Ishikawa (cell line): Measurements from ENCODE around the gene LIF.

Experiments
- CEBPB ChIP-seq: IDR thresholded peaks from 2 replicates; pipeline ENCODE4 v1.6.1; 2012
- CREB1 ChIP-seq: IDR thresholded peaks from 2 replicates; pipeline ENCODE4 v1.6.1; 2012; ENCODE audit warnings: low read depth
- EGR1 ChIP-seq: IDR thresholded peaks from 2 replicates; pipeline ENCODE4 v1.6.1; 2012
- EP300 ChIP-seq: IDR thresholded peaks from 2 replicates; pipeline ENCODE4 v1.6.1; 2012; ENCODE audit warnings: borderline replicate concordance
- NFIC ChIP-seq: IDR thresholded peaks from 2 replicates; pipeline ENCODE4 v1.6.1; 2012
- RAD21 ChIP-seq: IDR thresholded peaks from 2 replicates; pipeline ENCODE4 v1.6.1; 2012; ENCODE audit warnings: low read depth
- TAF1 ChIP-seq: IDR thresholded peaks from 2 replicates; pipeline ENCODE4 v1.6.1; 2012; ENCODE audit warnings: low read depth, mild to moderate bottlenecking
- TCF12 ChIP-seq: IDR thresholded peaks from 2 replicates; pipeline ENCODE4 v1.6.1; 2012; ENCODE audit warnings: low read depth
- YY1 ChIP-seq: IDR thresholded peaks from 2 replicates; pipeline ENCODE4 v1.6.1; 2012; ENCODE audit warnings: low read depth
- TF ChIP-seq, protein P1 (sequence below): IDR thresholded peaks from 2 replicates; pipeline ENCODE4 v1.6.1; 2012
- TF ChIP-seq, protein P2 (sequence below): IDR thresholded peaks from 2 replicates; pipeline ENCODE4 v1.6.1; 2012; ENCODE audit warnings: low read depth, mild to moderate bottlenecking
- TF ChIP-seq, protein P3 (sequence below): IDR thresholded peaks from 2 replicates; pipeline ENCODE4 v1.6.1; 2012

DNA sequence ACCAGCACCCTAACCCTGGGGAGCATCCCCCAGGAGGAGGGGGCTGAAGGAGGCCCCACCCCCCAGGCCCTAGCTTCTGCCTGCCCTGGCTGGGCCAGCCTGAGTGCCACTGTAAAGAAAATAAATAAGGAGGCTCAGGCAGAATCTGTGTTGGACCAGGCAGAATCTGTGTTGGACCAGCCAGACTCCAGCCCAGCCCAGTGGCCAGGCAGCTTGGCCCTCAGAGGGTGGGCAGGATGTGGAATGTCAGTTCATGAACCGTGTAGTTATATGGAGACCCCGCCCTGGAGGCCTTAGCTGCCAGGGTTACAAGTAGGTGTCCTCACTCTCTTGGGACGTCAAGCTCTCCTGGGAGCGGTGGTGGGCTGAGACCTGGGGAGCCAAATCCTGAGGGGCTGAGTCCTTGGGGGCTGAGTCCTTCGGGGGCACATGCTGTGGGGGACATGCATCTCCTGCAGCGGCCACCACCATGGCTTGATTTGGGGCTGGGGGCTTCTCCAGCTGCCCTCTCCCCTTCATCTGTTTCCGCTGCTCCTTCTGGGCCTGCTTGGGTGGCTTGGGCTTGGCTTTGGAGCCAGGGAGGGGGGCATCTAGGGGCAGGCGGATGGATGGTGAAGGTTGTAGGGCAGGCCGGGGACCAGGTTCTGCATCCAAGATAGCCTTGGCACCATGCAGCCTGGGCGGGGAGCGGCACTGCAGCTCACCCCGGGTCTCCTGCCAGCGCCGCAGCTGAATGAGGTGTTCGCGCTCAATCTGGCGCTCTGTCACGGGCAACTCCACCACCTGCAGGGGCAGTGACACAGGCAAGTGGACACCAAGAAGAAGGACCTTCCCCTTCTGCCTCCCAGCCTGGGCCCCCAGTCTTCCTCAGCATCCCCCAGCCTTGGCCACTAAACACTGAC lies 45.8 kb upstream of the LIF start:
- no peak for TF ChIP-seq YY1
- TF ChIP-seq EP300 = no peak
- no peak for TF ChIP-seq TCF12
- TF ChIP-seq, protein P1, sequence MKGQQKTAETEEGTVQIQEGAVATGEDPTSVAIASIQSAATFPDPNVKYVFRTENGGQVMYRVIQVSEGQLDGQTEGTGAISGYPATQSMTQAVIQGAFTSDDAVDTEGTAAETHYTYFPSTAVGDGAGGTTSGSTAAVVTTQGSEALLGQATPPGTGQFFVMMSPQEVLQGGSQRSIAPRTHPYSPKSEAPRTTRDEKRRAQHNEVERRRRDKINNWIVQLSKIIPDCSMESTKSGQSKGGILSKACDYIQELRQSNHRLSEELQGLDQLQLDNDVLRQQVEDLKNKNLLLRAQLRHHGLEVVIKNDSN = no peak
- TF ChIP-seq, protein P2, sequence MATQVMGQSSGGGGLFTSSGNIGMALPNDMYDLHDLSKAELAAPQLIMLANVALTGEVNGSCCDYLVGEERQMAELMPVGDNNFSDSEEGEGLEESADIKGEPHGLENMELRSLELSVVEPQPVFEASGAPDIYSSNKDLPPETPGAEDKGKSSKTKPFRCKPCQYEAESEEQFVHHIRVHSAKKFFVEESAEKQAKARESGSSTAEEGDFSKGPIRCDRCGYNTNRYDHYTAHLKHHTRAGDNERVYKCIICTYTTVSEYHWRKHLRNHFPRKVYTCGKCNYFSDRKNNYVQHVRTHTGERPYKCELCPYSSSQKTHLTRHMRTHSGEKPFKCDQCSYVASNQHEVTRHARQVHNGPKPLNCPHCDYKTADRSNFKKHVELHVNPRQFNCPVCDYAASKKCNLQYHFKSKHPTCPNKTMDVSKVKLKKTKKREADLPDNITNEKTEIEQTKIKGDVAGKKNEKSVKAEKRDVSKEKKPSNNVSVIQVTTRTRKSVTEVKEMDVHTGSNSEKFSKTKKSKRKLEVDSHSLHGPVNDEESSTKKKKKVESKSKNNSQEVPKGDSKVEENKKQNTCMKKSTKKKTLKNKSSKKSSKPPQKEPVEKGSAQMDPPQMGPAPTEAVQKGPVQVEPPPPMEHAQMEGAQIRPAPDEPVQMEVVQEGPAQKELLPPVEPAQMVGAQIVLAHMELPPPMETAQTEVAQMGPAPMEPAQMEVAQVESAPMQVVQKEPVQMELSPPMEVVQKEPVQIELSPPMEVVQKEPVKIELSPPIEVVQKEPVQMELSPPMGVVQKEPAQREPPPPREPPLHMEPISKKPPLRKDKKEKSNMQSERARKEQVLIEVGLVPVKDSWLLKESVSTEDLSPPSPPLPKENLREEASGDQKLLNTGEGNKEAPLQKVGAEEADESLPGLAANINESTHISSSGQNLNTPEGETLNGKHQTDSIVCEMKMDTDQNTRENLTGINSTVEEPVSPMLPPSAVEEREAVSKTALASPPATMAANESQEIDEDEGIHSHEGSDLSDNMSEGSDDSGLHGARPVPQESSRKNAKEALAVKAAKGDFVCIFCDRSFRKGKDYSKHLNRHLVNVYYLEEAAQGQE = no peak
- no peak for TF ChIP-seq NFIC
- no peak for TF ChIP-seq EGR1
- TF ChIP-seq CEBPB = no peak
- no peak for TF ChIP-seq RAD21
- TF ChIP-seq, protein P3, sequence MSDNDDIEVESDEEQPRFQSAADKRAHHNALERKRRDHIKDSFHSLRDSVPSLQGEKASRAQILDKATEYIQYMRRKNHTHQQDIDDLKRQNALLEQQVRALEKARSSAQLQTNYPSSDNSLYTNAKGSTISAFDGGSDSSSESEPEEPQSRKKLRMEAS = no peak
- TF ChIP-seq TAF1 = no peak
- no peak for TF ChIP-seq CREB1
